ENCODE data around the gene AMFR. TPM values are rescaled to one million over a fixed set of nuclear protein-coding genes. Genes with fewer than 3 reads are reported as not detected.

Gene AMFR
- polyA plus RNA-seq, 1 donor (not counting 4 experiments of a cell fraction or from before 2014, with no cell fraction given), result 36.9 TPM

DNA sequence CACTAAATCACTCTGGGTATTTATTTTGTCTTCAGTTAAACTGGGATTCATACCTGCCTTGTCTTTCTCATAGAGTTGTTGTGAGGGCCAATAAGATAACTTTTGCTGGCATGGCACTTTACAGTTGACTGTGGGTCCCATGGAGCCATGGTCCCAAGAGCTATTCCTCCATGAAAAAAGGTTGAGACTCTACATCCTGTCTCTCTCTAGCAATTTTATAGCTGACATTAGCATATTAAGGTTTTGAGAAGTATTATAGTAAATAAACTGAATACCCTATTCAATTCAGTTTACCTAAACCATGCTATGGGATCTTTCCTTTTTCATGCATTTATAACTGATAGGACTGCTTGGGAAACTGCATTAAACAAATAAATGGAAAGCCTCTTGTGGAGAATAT is 43.5 kb upstream of the AMFR start:
- H3K9ac ChIP-seq (ENCODE audit: control insufficient read depth, extremely low read depth, insufficient read depth, low read length), result no peak overlapping the region
- H3K4me2 ChIP-seq (ENCODE audit: control insufficient read depth, extremely low read depth, insufficient read depth, low read depth, low read length), result no peak overlapping the region
- no peaks in the 10 kb centered on the region for H3K9me3 ChIP-seq (ENCODE audit: control insufficient read depth, low read depth, low read length)
- H3K4me1 ChIP-seq (ENCODE audit: control insufficient read depth, extremely low read depth, insufficient read depth, low read length), result peaks cover 12% of the 10 kb centered on the region
- H4K20me1 ChIP-seq (ENCODE audit: control insufficient read depth, extremely low read depth, insufficient read depth, low read length), result peaks cover 4% of the 10 kb centered on the region
- dilution Hi-C loops (cut with MboI; ENCODE audit: extremely low pct_ligation_motif_present, low sequenced_read_pairs), result no loop called here
- peaks cover 31 to 54% of the 10 kb centered on the region in 2 experiments for H3K36me3 ChIP-seq (ENCODE audit: control insufficient read depth in 2 of 2, extremely low read depth in 1 of 2, insufficient read depth in 2 of 2, low read length in 2 of 2)
- H3K9me1 ChIP-seq (ENCODE audit: control insufficient read depth, extremely low read depth, insufficient read depth, low read length), result no peaks in the 10 kb centered on the region
- no peak for DNase-seq (ENCODE audit: low read depth, low spot score)
- H3K27ac ChIP-seq (ENCODE audit: control insufficient read depth, insufficient read depth, low read length), result no peak overlapping the region
- TF ChIP-seq, protein P1, sequence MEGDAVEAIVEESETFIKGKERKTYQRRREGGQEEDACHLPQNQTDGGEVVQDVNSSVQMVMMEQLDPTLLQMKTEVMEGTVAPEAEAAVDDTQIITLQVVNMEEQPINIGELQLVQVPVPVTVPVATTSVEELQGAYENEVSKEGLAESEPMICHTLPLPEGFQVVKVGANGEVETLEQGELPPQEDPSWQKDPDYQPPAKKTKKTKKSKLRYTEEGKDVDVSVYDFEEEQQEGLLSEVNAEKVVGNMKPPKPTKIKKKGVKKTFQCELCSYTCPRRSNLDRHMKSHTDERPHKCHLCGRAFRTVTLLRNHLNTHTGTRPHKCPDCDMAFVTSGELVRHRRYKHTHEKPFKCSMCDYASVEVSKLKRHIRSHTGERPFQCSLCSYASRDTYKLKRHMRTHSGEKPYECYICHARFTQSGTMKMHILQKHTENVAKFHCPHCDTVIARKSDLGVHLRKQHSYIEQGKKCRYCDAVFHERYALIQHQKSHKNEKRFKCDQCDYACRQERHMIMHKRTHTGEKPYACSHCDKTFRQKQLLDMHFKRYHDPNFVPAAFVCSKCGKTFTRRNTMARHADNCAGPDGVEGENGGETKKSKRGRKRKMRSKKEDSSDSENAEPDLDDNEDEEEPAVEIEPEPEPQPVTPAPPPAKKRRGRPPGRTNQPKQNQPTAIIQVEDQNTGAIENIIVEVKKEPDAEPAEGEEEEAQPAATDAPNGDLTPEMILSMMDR (optimal IDR thresholded peaks at IDR 0.05 in 1 of 3, IDR thresholded peaks at IDR 0.05 in 1 of 3, conservative IDR thresholded peaks at IDR 0.05 in 1 of 3; ENCODE audit: extremely low read depth in 1 of 3, insufficient read depth in 2 of 3, low read length in 3 of 3), result no peak
- TF ChIP-seq EZH2 (IDR thresholded peaks at IDR 0.05; ENCODE audit: low read length), result no peak
- no peaks in the 10 kb centered on the region for H3K27me3 ChIP-seq (ENCODE audit: control insufficient read depth, extremely low read depth, insufficient read depth, low read length)
- FAIRE-seq, result no peak
- no peaks in the 10 kb centered on the region for H3K79me2 ChIP-seq (ENCODE audit: control insufficient read depth, insufficient read depth, low read length)
- H2AFZ ChIP-seq (ENCODE audit: control insufficient read depth, low read length), result no peak overlapping the region
- H3K4me3 ChIP-seq (ENCODE audit: control insufficient read depth in 2 of 3, extremely low read depth in 1 of 3, insufficient read depth in 2 of 3, low read depth in 1 of 3, low read length in 3 of 3), result no peak overlapping the region

GRCh38 chr16:56466344-56466743 is 41.0 kb upstream of the AMFR start:
- no peak overlapping the region for H2AFZ ChIP-seq (ENCODE audit: control insufficient read depth, low read length)
- peaks cover 26 to 37% of the 10 kb centered on the region in 2 experiments for H3K36me3 ChIP-seq (ENCODE audit: control insufficient read depth in 2 of 2, extremely low read depth in 1 of 2, insufficient read depth in 2 of 2, low read length in 2 of 2)
- H3K4me2 ChIP-seq (ENCODE audit: control insufficient read depth, extremely low read depth, insufficient read depth, low read depth, low read length), result no peak overlapping the region
- no peaks in the 10 kb centered on the region for H3K9me1 ChIP-seq (ENCODE audit: control insufficient read depth, extremely low read depth, insufficient read depth, low read length)
- H3K79me2 ChIP-seq (ENCODE audit: control insufficient read depth, insufficient read depth, low read length), result no peaks in the 10 kb centered on the region
- no peak overlapping the region for H3K9ac ChIP-seq (ENCODE audit: control insufficient read depth, extremely low read depth, insufficient read depth, low read length)
- H3K4me3 ChIP-seq (ENCODE audit: control insufficient read depth in 2 of 3, extremely low read depth in 1 of 3, insufficient read depth in 2 of 3, low read depth in 1 of 3, low read length in 3 of 3), result no peak overlapping the region
- FAIRE-seq (no peak), DNase-seq (ENCODE audit: low read depth, low spot score) (no peak)
- H3K9me3 ChIP-seq (ENCODE audit: control insufficient read depth, low read depth, low read length), result no peaks in the 10 kb centered on the region
- peaks cover 12% of the 10 kb centered on the region for H3K4me1 ChIP-seq (ENCODE audit: control insufficient read depth, extremely low read depth, insufficient read depth, low read length)
- peaks cover 4% of the 10 kb centered on the region for H4K20me1 ChIP-seq (ENCODE audit: control insufficient read depth, extremely low read depth, insufficient read depth, low read length)
- H3K27me3 ChIP-seq (ENCODE audit: control insufficient read depth, extremely low read depth, insufficient read depth, low read length), result no peaks in the 10 kb centered on the region
- TF ChIP-seq EZH2 (IDR thresholded peaks at IDR 0.05; ENCODE audit: low read length), result no peak
- TF ChIP-seq, protein P1 (optimal IDR thresholded peaks at IDR 0.05 in 1 of 3, IDR thresholded peaks at IDR 0.05 in 1 of 3, conservative IDR thresholded peaks at IDR 0.05 in 1 of 3; ENCODE audit: extremely low read depth in 1 of 3, insufficient read depth in 2 of 3, low read length in 3 of 3), result no peak
- no peak overlapping the region for H3K27ac ChIP-seq (ENCODE audit: control insufficient read depth, insufficient read depth, low read length)
- dilution Hi-C loops (cut with MboI; ENCODE audit: extremely low pct_ligation_motif_present, low sequenced_read_pairs), result no loop called here

Measured in keratinocyte (primary cell).